IPS DF 6.9 (cell line): ENCODE results near the gene PBX1.

ENCODE experiments used
- DNase-seq: peaks from one replicate; pipeline ENCODE4 v3.0.0-alpha.2; 2013; ENCODE audit warnings: low read depth, low spot score
- H3K27ac ChIP-seq: one replicate; pipeline ENCODE4 v1.5.1; 2013; ENCODE audit warnings: low read length, control low read depth
- H3K27me3 ChIP-seq: 2 replicates; pipeline ENCODE4 v1.6.1; 2013; ENCODE audit warnings: mild to moderate bottlenecking, low read length; ENCODE audit not compliant: control insufficient read depth, insufficient read depth
- H3K36me3 ChIP-seq: 2 replicates; pipeline ENCODE4 v1.6.1; 2013; ENCODE audit warnings: low read length; ENCODE audit not compliant: control insufficient read depth, insufficient read depth
- H3K4me1 ChIP-seq: 2 replicates; pipeline ENCODE4 v1.6.1; 2013; ENCODE audit warnings: low read length; ENCODE audit not compliant: control insufficient read depth, insufficient read depth
- H3K4me3 ChIP-seq: 2 replicates; pipeline ENCODE4 v1.5.1; 2013; ENCODE audit warnings: mild to moderate bottlenecking, low read length
- H3K9me3 ChIP-seq: 2 replicates; pipeline ENCODE4 v1.6.1; 2013; ENCODE audit warnings: low read length, inconsistent platforms; ENCODE audit not compliant: control insufficient read depth, insufficient read depth
- WGBS: extraction: QIAGEN DNeasy Blood & Tissue Kit; methylation state at CpG from one replicate; pipeline ENCODE4 v1.1.7; 2013; ENCODE audit warnings: mixed read lengths, missing lambda C conversion rate; ENCODE audit not compliant: insufficient read length, insufficient coverage; 5-methylcytosine and 5-hydroxymethylcytosine counted together

PBX1 gene

GRCh38 chr1:164880644-164881043 is 321.7 kb downstream of the PBX1 start:
- no peak for DNase-seq
- WGBS: no CpG with 5 or more reads among the region's 2 CpGs

GRCh38 chr1:164885311-164885710 is 326.3 kb downstream of the PBX1 start:
- Histone ChIP-seq H3K27ac (no peak overlapping the region), H3K27me3 (no peaks in the 10 kb centered on the region), H3K4me3 (no peak overlapping the region), H3K9me3 (no peaks in the 10 kb centered on the region), H3K36me3 (no peaks in the 10 kb centered on the region), H3K4me1 (no peaks in the 10 kb centered on the region)
- WGBS: no CpG with 5 or more reads among the region's 4 CpGs
- no peak for DNase-seq

More at GRCh38 chr1:164880644-164881043, 321.7 kb downstream of the PBX1 start:
- no peak overlapping the region for H3K27ac ChIP-seq
- H3K4me3 ChIP-seq: no peak overlapping the region
- H3K4me1 ChIP-seq: no peaks in the 10 kb centered on the region
- no peaks in the 10 kb centered on the region for H3K9me3 ChIP-seq
- no peaks in the 10 kb centered on the region for H3K27me3 ChIP-seq
- no peaks in the 10 kb centered on the region for H3K36me3 ChIP-seq

- no peak for DNase-seq
- Histone ChIP-seq H3K36me3 (no peaks in the 10 kb centered on the region), H3K9me3 (no peaks in the 10 kb centered on the region), H3K4me1 (no peaks in the 10 kb centered on the region), H3K27ac (no peak overlapping the region), H3K27me3 (no peaks in the 10 kb centered on the region), H3K4me3 (no peak overlapping the region)
- WGBS: no CpG with 5 or more reads among the region's 1 CpG
These were observed 327.1 kb downstream of the PBX1 start for GRCh38 chr1:164886101-164886500.

GRCh38 chr1:164891615-164892014 is 332.6 kb downstream of the PBX1 start:
- DNase-seq: no peak
- Histone ChIP-seq H3K4me3 (no peak overlapping the region), H3K27me3 (no peaks in the 10 kb centered on the region), H3K4me1 (no peaks in the 10 kb centered on the region), H3K36me3 (no peaks in the 10 kb centered on the region), H3K9me3 (no peaks in the 10 kb centered on the region), H3K27ac (no peak overlapping the region)

GRCh38 chr1:164895026-164895912 is 336.3 kb downstream of the PBX1 start:
- Histone ChIP-seq H3K27ac (no peak overlapping the region), H3K4me1 (no peaks in the 10 kb centered on the region), H3K36me3 (no peaks in the 10 kb centered on the region), H3K9me3 (no peaks in the 10 kb centered on the region), H3K4me3 (no peak overlapping the region), H3K27me3 (no peaks in the 10 kb centered on the region)
- WGBS: no CpG with 5 or more reads among the region's 8 CpGs
- DNase-seq: no peak

- Histone ChIP-seq H3K36me3 (no peaks in the 10 kb centered on the region), H3K4me1 (no peaks in the 10 kb centered on the region; the same call in 1 of the 2 replicates), H3K4me3 (no peak overlapping the region), H3K9me3 (no peaks in the 10 kb centered on the region), H3K27me3 (no peaks in the 10 kb centered on the region), H3K27ac (no peak overlapping the region)
- WGBS: no CpG with 5 or more reads among the region's 5 CpGs
- DNase-seq: no peak
These were observed 342.0 kb downstream of the PBX1 start for GRCh38 chr1:164901031-164901430.
